HG03025 (cell line): Measurements from ENCODE around the gene ANP32B.
"Not testable (repeated sequence)": the region's sequence is repeated elsewhere in the genome, so short reads cannot be mapped to it uniquely, and the experiment has no call there.

ENCODE experiments used
- ATAC-seq: cut with Tn5 transposase; IDR thresholded peaks from one replicate; pipeline ENCODE4 v1.9.1; 2021; ENCODE audit warnings: mild to moderate bottlenecking, moderate library complexity; ENCODE audit not compliant: unreplicated experiment, low FRiP score

Gene ANP32B

GRCh38 chr9:97962136-97962535, 21.0 kb upstream of the ANP32B start:
- no peak for ATAC-seq

GRCh38 chr9:97962575-97962974, 20.6 kb upstream of the ANP32B start:
- ATAC-seq = no peak

- no peak for ATAC-seq
Measured at GRCh38 chr9:97963232-97963631, 19.9 kb upstream of the ANP32B start.

GRCh38 chr9:97964901-97965300, 18.2 kb upstream of the ANP32B start:
- no peak for ATAC-seq

- no peak for ATAC-seq
Measured at GRCh38 chr9:97966493-97966892, 16.6 kb upstream of the ANP32B start.

GRCh38 chr9:97969014-97969413, 14.1 kb upstream of the ANP32B start:
- no peak for ATAC-seq

GRCh38 chr9:97970165-97970564, 13.0 kb upstream of the ANP32B start:
- no peak for ATAC-seq

GRCh38 chr9:97972753-97973152, 10.4 kb upstream of the ANP32B start:
- ATAC-seq = no peak

- no peak for ATAC-seq
Measured at GRCh38 chr9:97975376-97975775, 7.8 kb upstream of the ANP32B start.

- ATAC-seq = not testable (repeated sequence)
Measured at GRCh38 chr9:97976633-97977032, 6.5 kb upstream of the ANP32B start.

GRCh38 chr9:97978371-97979130, 4.6 kb upstream of the ANP32B start:
- no peak for ATAC-seq

GRCh38 chr9:97979788-97980478, 3.2 kb upstream of the ANP32B start:
- ATAC-seq = no peak

GRCh38 chr9:97980479-97980803, 2.7 kb upstream of the ANP32B start:
- no peak for ATAC-seq

GRCh38 chr9:97980918-97981845, 2.0 kb upstream of the ANP32B start:
- no peak for ATAC-seq

- no peak for ATAC-seq
Measured at GRCh38 chr9:97981846-97982682, 1.1 kb upstream of the ANP32B start.

GRCh38 chr9:97983589-97984187, 547 bp downstream of the ANP32B start:
- peak; percentile 16 for ATAC-seq

GRCh38 chr9:97984188-97985057, 1.3 kb downstream of the ANP32B start:
- peak; percentile 33 for ATAC-seq

- ATAC-seq = no peak
Measured at GRCh38 chr9:97985058-97985861, 2.1 kb downstream of the ANP32B start.
